Transverse colon (tissue), 4 donors: ENCODE measurements around the gene RERE.

Source experiments
- CTCF ChIP-seq, 5 experiments: fragments of 200-600 bp in 3 of 5; fragments of 450-650 bp in 2 of 5; sonication (generic) in 3 of 5; IDR thresholded peaks; 1 replicate in 2 of 5; 2 replicates in 3 of 5; pipeline ENCODE4 v1.5.1; 2016 to 2017; ENCODE audit warnings: antibody characterized with exemption in 5 of 5, inconsistent platforms in 3 of 5, mild to moderate bottlenecking in 2 of 5, moderate library complexity in 1 of 5
- EP300 ChIP-seq: sonication (generic); formaldehyde crosslinking; IDR thresholded peaks from one replicate; pipeline ENCODE4 v1.6.1; 2017; ENCODE audit warnings: antibody characterized with exemption, low read depth
- POLR2A ChIP-seq: fragments of 450-650 bp; IDR thresholded peaks from one replicate; pipeline ENCODE4 v1.6.1; 2016; ENCODE audit warnings: antibody characterized with exemption, mild to moderate bottlenecking, moderate library complexity
- POLR2AphosphoS5 ChIP-seq, 3 donors: sonication (generic); formaldehyde crosslinking; IDR thresholded peaks; one replicate each; pipeline ENCODE4 v1.6.1; 2016; ENCODE audit warnings: antibody characterized with exemption in 3 of 3

- no peak for TF ChIP-seq CTCF (IDR thresholded peaks at IDR 0.05)
- TF ChIP-seq POLR2AphosphoS5 (IDR thresholded peaks at IDR 0.05) = no peak
- no peak for TF ChIP-seq POLR2A
- no peak for TF ChIP-seq EP300
Observed at GRCh38 chr1:8660411-8660828, 157.0 kb downstream of the RERE start.
